IPS DF 4.7 (cell line): ENCODE results near the gene ZMYND8.
"Not testable (repeated sequence)": the region's sequence is repeated elsewhere in the genome, so short reads cannot be mapped to it uniquely, and the experiment has no call there.

Experiments used
- DNase-seq: peaks from one replicate; pipeline ENCODE4 v3.0.0-alpha.2; 2013; ENCODE audit warnings: low spot score; ENCODE audit errors: extremely low read depth

Gene ZMYND8

DNA sequence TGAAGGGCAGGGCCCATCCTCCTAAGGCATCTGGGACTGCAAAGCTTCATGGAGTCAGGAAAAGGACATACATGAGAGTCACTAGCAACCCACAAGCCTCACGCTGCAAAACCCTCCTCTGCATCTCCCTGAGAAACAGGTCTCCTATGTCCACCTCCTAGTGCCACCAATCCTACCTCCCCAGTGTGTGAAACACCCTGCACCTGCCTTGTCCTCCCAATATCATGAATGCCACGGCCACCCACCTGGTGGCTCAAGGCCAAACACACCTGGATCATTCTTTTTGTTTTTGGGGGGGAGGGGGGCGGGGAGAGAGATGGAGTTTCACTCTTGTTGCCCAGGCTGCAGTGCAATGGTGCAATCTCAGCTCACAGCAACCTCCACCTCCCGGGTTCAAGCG, 90.5 kb downstream of the ZMYND8 start:
- no peak for DNase-seq

DNA sequence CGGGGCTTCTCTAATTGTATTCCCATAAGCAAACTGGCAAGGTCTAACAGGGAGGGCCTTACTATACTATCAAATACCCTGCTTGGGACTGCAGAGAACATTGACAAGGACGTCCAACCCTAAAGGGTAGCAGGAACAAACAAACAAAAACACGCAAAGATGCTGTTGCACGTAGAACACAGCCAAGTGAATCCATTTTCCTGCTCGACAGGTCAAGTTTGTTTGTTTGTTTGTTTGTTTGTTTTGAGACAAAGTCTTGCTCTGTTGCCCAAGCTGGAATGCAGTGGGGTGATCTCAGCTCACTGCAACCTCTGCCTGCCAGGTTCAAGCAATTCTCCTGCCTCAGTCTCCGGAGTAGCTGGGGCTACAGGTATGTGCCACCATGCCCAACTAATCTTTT, 91.3 kb downstream of the ZMYND8 start:
- no peak for DNase-seq

DNA sequence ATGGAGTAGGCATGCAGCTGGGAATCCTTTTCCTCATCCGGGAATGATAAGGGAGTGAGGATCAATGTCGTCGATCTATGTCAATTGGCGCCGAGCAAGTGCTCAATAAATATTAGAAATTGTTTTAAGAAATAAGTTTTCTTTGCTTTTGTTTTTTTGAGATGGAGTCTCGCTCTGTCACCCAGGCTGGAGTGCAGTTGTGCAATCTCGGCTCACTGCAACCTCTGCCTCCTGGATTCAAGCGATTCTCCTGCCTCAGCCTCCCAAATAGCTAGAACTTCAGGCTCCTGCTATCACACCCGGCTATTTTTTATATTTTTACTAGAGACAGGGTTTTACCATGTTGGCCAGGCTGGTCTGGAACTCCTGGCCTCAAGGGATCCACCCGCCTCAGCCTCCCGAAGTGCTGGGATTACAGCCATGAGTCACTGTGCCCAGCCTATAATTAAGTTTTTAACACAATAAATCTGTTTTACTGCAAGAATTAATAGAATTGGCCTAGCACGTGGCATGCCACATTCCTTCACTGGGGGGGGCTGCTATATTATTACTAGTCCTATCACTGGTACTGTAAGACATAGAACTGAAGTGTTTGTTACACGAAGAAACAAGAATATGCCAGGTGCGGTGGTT, 92.2 kb downstream of the ZMYND8 start:
- not testable (repeated sequence) for DNase-seq

DNA sequence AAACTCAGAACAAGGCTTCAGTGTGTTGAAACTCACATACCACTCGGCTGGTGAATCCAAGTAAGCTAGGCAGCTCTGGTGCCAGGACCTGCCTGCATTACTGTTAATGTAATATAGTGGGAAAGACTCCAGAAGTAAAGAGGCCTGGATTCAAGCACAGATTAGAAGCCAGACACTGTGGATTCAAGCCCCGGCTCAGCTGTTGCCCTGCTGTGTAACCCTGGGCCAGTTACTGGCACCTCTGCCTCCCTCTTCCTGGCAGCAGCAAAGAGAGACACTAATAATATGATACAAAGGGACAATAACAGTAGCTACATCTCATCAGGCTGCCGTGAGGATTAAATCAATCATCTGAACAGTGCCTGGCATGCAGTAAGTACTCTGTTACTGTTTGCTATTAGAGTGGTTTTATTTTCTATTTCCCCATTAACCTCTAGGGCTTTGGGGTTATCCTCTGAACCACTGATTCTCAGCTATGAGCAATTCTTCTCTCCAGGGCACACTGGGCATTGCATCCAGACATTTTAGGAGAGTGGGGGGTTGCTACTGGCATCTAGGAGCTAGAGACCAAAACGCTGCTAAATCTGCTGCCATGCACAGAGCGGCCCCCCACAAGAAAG, 92.9 kb downstream of the ZMYND8 start:
- no peak for DNase-seq

DNA sequence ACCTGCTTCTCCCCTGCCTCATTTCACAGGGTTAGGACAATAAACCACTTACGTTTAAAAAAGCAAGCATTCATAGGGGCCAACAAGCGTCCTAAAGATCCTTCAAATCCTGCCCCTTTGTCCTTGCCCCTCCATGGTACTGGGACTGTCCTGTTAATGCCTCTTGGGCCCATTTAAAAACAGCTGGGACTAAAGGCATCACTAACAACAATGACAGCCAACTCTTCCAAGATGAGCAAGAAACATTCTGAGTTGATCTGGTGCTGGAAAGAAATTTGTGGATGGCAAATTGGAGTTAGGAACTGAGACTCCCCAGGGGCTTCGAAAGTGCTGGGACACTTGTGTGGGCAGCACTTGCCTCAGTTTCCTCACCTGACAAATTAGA, 93.4 kb downstream of the ZMYND8 start:
- no peak for DNase-seq

DNA sequence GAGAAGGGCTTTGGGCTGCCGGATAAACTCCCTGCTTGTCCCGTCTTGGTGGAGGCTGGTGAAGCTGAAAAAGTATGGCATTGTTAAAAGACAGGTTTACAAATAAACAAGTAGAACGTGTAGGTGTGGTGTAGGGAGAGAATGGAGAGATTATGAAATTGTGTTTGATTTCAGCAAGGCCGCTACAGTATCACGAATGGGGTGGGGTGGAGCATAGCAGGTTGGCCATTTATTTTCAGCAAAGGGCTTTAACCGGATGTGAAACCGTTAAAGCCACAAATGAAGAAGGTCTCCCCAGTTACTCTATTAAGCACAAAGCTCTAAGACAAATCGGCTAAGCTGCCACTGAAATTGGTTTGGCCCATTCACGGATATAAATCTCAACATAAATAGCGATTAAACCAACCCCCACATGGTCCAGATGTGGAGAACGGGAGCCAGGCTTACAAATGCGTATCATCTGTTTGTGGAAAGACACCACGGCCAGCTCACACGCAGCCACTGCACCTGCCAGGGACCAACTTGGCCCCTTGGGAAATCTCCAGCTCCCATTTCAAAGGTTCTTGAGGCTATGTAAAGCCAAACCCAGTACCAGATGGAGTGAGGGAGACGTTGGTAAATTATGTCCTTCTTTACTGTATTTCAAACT, 94.0 kb downstream of the ZMYND8 start:
- DNase-seq: no peak

DNA sequence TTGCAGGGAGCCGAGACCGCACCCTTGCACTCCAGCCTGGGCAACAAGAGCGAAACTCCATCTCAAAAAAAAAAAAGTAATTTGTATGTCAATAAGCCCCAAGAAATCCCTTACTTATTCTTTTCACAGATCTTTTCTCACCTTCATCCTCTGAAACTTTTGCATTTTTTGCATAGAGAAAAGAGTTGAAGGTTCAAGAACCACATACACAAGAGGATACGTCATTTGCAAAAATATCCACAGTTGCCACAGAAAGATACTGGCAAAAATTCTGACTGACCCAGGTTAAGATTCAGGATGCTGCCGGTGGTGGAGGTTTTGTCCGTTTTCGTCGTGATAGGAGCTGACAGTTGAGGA, 94.5 kb downstream of the ZMYND8 start:
- DNase-seq: no peak

DNA sequence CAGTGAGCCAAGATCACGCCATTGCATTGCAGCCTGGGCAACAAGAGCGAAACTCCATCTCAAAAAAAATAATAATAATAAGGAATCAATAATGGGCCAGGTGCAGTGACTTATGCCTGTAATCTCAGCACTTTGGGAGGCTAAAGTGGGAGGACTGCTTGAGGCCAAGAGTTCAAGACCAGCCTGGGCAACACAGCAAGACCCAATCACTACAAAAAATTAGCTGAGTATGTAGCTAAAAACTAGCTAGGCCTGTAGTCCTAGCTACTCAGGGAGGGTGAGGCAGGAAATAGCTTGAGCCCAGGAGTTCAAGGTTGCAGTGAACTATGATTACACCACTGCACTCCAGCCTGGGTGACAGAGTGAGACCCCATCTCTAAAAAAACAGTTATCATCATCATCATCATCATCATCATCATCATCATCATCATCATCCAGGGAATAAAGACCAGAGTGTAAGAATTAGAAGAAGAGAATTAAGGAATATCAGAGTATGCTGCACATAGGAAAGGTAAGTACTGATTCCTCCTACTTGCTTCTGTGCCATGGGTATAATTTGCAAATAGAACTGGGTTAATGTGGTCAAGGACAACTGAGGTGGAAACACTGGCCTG, 95.2 kb downstream of the ZMYND8 start:
- not testable (repeated sequence) for DNase-seq

DNA sequence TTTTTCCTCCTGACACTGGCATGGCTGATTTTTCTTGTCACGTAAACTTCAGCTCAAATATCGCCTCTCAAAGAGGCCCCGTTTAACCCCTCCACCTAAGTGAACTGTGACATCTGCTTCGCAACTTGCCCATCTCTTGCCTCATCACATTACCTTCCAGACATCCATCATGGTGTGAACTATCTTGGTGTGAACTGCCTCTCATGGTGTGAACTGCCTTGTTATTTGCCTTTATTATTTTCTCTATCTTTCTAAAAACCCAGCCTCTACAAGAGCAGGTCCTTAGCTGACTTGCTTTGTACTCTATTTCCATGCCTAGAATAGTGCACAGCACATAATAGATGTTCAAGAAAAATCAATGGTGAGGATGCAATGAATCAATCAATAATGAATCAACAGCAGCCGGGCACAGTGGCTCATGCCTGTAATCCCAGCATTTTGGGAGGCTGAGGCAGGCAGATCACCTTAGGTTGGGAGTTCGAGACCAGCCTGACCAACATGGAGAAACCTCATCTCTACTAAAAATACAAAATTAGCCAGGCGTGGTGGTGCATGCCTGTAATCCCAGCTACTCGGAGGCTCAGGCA, 95.9 kb downstream of the ZMYND8 start:
- DNase-seq: not testable (repeated sequence)

DNA sequence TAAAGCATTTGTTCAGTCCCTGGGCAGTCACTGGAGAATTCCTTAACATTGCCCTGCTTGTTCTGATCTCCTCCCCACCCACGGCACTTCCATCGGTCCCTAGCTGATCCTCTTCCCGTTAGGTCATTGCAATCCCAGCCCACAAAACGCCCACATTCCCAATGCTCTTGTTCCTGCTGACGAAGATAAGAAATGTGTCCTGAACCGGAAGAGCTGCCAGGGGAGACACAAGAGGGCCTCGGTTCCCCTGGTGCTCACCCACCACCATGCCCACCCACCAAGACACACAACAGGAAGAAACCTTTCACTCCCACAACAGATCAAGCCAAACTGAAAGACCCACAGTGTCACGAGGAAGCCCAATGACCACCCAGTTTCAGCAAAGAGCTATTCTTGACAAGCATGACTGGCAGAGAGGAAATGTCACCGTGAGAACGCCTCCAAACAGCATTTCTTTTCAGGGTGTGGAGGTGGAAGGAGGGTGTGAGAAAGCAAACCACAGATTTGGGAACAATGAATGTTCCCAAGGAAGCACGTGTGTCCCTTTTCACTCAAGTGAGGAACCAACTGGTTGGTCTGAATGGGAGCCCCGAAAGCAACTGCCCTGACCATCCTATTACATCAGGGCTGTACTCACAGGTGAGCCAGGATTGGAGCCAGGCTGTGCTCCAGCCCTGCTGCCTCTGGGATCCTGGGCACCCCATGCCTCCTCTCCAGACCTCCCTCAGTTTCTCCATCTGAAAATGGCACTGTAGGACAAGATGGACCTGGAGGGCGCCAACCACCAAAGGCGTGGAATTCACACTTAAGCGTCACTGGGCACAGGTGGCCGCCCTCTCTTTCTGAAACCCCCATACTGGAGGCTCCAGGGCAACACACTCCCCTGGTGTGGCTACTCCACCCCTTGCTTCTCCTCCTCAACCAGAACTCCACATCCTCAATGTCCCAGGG, 97.5 kb downstream of the ZMYND8 start:
- no peak for DNase-seq

DNA sequence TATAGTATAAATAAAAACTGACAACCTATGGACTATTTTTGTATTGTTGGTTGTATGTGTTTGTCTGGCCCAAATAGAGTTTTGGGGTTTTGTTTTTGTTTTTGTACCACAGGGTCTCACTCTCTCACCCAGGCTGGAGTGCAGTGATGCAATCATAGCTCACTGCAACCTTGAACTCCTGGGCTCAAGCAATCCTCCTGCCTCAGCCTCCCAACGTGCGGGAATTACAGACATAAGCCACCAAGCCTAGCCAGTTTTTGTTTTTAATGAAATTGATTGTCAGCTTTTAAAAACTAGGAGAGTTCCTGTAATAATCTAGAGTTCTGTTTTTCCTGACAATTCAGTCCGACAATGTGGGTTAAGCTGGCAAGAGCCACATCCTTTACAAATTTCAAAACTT, 98.7 kb downstream of the ZMYND8 start:
- DNase-seq: no peak

DNA sequence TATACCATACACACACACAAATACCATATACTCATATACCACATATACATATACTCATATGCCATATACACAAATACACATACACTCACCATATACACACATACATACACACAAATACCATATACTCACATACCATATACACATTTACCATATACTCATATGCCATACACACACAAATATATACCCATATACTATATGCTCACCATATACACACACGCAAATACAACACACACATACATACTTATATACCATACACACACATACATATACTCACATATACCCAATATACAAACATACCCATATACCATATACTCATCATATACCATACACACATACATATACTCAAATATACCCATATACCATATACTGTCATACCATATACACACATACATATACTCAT, 99.2 kb downstream of the ZMYND8 start:
- DNase-seq: no peak

DNA sequence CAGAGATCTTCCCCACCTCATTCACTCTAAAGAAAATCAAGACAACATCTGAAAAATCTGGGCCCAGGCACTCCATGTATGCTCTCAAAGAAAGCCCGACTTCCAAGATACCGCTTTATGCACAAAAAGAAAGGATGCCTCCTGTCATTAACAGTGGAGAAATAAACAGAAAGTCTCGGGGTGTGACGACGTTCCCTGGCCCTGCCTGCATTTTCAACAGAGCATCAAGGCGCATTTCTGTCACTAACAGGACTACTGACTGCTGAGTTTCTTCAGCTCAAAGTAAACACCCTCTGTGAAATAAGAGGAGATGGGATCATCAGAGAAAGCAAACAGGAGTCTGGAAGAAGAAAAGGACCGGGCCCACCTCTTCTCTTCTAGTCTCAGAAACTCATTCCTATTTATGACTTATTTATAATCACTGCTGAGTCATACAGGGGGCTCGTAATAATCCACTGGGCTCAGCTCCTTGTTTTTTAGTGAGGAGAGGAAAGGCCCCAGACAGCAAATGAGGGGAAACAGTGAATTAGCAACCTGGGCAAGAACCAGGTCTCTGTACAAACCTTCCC, 99.7 kb downstream of the ZMYND8 start:
- no peak for DNase-seq

DNA sequence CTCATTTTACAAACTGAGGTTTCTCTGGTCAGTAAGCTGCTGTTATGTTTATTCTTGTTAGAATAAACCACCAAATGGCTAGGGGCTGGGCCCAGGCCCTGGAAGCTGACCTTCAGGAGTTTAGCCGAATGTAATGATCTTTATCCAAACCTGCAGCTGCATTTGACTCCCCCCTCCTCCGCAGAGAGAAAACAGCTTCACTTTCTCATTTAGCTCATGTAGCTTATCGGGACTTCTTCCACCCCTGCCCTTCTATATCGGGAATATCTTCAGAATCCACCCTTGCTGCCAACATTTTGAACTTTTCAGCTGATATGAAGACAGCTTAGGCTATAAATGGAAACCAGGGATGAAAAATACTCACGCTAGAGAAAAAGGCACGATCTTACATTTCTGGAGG, 102.6 kb downstream of the ZMYND8 start:
- no peak for DNase-seq

DNA sequence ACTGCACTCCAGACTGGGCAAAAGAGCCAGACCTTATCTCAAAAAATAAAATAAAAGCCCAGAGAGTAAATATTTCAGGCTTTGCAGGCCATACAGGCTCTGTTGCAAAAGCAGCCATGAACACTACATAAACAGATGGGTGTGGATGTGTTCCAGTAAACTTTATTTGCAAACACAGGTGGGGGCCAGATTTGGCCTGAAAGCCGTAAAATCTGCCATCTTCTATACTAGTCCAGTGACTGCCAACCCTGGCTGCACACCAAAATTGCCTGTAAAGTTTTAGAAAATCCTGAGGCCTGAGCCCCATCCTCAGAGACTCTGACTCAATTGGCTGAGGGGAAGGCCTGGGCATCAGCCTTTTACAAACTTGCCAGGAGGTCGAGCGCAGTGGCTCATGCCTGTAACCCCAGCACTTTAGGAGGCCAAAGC, 103.6 kb downstream of the ZMYND8 start:
- DNase-seq: no peak

DNA sequence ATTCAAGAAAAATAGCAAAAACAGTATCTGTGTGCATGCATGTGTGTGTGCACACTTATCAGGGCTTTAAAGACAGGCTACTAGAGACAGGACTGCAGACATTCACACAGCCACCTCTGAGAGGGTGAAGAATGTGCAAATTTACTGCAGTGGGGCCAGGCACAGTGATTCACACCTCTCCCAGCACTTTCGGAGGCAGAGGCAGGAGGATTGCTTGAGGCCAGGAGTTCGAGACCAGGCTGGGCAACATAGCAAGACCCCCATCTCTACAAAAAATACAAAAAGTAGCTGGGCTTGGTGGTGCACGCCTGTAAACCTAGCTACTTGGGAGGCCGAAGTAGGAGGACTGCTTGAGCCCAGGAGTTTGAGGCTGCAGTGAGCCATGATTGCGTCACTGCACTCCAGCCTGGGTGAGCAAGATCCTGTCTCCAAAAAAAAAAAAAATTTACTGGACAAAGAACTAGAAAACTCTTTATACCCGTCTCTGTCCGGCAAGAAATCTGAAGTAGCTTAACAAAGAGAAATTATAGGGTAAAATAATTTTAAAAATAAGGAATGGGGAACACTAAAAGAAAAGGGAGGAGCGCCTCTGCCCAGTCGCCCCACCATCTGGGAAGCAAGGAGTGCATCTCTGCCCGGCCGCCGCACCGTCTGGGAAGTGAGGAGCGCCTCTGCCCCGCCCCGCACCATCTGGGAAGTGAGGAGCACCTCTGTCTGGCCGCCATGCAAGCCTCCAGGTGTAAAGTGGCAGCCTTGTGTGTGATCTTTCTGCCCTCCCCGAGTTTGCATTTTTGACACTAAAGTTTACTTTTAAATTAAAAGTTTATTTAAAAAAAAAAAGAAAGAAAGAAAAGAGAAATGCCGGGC, 105.1 kb downstream of the ZMYND8 start:
- DNase-seq: no peak

DNA sequence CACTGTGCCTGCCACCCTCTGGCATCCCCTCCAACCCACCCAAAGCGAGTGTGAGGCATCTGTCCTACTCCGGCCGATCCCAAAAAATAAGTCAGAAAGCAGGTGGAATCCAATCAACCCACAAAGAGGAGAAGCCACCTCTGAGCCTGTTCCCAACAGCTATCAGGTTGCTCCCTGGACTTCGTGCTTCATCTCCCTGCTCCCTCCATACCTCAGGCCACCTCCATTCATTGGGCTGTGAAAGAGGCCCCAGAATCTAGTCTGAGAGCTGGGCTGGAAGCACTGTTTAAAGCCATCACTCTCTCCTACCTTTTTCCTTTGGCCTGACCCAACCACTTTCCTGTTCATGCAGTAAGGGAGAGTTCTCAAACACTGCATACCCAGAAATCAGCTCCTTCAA, 106.1 kb downstream of the ZMYND8 start:
- no peak for DNase-seq

DNA sequence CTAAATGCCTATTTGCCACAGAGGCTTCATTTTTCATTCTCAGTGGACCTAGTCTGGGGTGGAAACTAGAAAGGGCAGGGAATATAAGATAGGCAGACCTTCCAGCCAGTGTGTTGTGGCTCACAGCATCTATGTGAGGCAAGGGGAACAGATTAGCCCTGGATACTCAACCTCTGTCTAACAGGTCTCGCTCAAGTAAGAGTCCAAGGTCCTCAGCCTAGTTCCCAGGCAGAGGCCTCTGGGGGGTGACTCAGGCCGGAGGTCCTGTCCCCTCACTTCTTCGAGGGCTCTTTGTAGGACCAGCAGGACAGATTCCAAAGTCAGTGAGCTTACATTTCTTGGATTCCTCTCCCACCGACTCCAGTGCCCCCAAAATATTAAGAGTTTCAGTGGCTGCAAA, 106.6 kb downstream of the ZMYND8 start:
- no peak for DNase-seq

DNA sequence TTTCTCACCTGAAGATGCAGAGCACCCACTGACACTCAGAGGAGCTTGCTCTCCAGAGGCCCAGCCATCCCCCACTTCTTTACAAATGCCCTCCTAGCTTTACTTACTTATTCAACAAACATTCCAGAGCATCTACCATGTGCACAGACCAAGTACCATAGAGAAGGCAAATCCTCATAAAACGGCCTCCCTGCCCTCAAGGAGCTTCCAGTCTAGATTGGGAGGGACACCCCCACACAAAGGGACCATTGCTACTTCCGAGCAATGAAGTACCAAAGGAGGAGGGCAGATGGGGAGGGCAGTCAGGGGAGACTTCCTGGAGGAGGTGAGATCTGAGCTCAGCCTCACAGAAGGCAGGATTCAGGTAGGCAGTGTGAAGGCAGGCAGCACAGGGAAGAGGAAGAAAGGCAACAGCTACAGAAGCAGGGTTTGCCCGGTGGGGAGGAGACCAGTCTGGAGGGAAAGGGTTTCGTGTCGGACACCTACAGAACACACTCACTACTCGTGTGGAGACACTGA, 108.0 kb downstream of the ZMYND8 start:
- no peak for DNase-seq

DNA sequence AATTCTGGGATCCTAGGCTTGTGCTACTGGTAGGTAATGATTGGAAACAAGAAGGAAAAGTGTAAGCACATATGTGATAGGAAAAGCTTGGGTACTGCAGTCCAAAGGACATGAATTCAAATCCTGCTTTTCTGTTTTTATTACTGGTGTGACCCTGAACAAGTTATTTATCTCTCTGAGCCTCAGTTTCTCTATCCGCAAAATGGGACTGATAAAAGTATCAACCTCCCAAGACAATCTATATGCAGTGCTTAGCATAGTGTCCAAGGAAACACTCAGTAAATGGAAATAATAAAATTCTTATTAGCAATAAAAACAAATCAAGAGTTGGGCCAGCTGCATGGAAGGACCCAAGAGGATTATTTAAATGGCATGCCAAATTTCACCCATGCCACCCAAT, 108.5 kb downstream of the ZMYND8 start:
- no peak for DNase-seq
